ENCODE data around the gene CAGE1. TPM values are rescaled to one million over a fixed set of nuclear protein-coding genes. Genes with fewer than 3 reads are reported as not detected.

Gene CAGE1
- total and polyA plus RNA-seq, 2 donors (not counting 1 experiment from before 2014, with no cell fraction given): 0.17 TPM; not detected in 1

- DNase-seq (ENCODE audit: low read depth in 2 of 2): no peak
- Histone ChIP-seq H2AFZ (ENCODE audit: low read length) (no peak overlapping the region), H3K36me3 (ENCODE audit: control insufficient read depth, insufficient read depth, low read length) (no peaks in the 10 kb centered on the region), H3K9me3 (ENCODE audit: control insufficient read depth, insufficient read depth, low read depth, low read length) (no peaks in the 10 kb centered on the region), H4K20me1 (ENCODE audit: control insufficient read depth, extremely low read depth, insufficient read depth, low read length) (no peaks in the 10 kb centered on the region), H3K27ac (ENCODE audit: insufficient read depth, low read length) (no peak overlapping the region), H3K9ac (ENCODE audit: insufficient read depth, low read length) (no peak overlapping the region), H3K27me3 (ENCODE audit: control insufficient read depth, insufficient read depth, low read length) (no peaks in the 10 kb centered on the region), H3K4me3 (replicated peaks in 1 of 4; ENCODE audit: control extremely low read depth in 1 of 4, insufficient read depth in 1 of 4, low read depth in 3 of 4, low read length in 4 of 4) (no peak overlapping the region), H3K4me1 (ENCODE audit: control insufficient read depth, extremely low read depth, insufficient read depth, low read length) (no peaks in the 10 kb centered on the region), H3K79me2 (ENCODE audit: control insufficient read depth, insufficient read depth, low read length) (no peaks in the 10 kb centered on the region), H3K4me2 (ENCODE audit: extremely low read depth, insufficient read depth, low read length) (no peak overlapping the region)
- no peak for TF ChIP-seq EZH2 (IDR thresholded peaks at IDR 0.05; ENCODE audit: low read length, missing control alignments)
- TF ChIP-seq, protein P1, sequence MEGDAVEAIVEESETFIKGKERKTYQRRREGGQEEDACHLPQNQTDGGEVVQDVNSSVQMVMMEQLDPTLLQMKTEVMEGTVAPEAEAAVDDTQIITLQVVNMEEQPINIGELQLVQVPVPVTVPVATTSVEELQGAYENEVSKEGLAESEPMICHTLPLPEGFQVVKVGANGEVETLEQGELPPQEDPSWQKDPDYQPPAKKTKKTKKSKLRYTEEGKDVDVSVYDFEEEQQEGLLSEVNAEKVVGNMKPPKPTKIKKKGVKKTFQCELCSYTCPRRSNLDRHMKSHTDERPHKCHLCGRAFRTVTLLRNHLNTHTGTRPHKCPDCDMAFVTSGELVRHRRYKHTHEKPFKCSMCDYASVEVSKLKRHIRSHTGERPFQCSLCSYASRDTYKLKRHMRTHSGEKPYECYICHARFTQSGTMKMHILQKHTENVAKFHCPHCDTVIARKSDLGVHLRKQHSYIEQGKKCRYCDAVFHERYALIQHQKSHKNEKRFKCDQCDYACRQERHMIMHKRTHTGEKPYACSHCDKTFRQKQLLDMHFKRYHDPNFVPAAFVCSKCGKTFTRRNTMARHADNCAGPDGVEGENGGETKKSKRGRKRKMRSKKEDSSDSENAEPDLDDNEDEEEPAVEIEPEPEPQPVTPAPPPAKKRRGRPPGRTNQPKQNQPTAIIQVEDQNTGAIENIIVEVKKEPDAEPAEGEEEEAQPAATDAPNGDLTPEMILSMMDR (conservative IDR thresholded peaks at IDR 0.05 in 1 of 2, IDR thresholded peaks at IDR 0.05 in 1 of 2; ENCODE audit: low read depth in 1 of 2, low read length in 2 of 2): no peak
Observed at GRCh38 chr6:7328243-7328642, 61.3 kb downstream of the CAGE1 start.

- no peak overlapping the region for H2AFZ ChIP-seq (ENCODE audit: low read length)
- no peaks in the 10 kb centered on the region for H3K79me2 ChIP-seq (ENCODE audit: control insufficient read depth, insufficient read depth, low read length)
- H3K36me3 ChIP-seq (ENCODE audit: control insufficient read depth, insufficient read depth, low read length): no peaks in the 10 kb centered on the region
- H3K9me3 ChIP-seq (ENCODE audit: control insufficient read depth, insufficient read depth, low read depth, low read length): no peaks in the 10 kb centered on the region
- H3K27ac ChIP-seq (ENCODE audit: insufficient read depth, low read length): no peak overlapping the region
- DNase-seq (ENCODE audit: low read depth in 2 of 2): no peak
- H3K27me3 ChIP-seq (ENCODE audit: control insufficient read depth, insufficient read depth, low read length): no peaks in the 10 kb centered on the region
- no peak overlapping the region for H3K4me3 ChIP-seq (replicated peaks in 1 of 4; ENCODE audit: control extremely low read depth in 1 of 4, insufficient read depth in 1 of 4, low read depth in 3 of 4, low read length in 4 of 4)
- no peaks in the 10 kb centered on the region for H3K4me1 ChIP-seq (ENCODE audit: control insufficient read depth, extremely low read depth, insufficient read depth, low read length)
- no peak overlapping the region for H3K9ac ChIP-seq (ENCODE audit: insufficient read depth, low read length)
- TF ChIP-seq, protein P1 (conservative IDR thresholded peaks at IDR 0.05 in 1 of 2, IDR thresholded peaks at IDR 0.05 in 1 of 2; ENCODE audit: low read depth in 1 of 2, low read length in 2 of 2): no peak
- no peak for TF ChIP-seq EZH2 (IDR thresholded peaks at IDR 0.05; ENCODE audit: low read length, missing control alignments)
- H4K20me1 ChIP-seq (ENCODE audit: control insufficient read depth, extremely low read depth, insufficient read depth, low read length): no peaks in the 10 kb centered on the region
- no peak overlapping the region for H3K4me2 ChIP-seq (ENCODE audit: extremely low read depth, insufficient read depth, low read length)
Observed at GRCh38 chr6:7325750-7326149, 63.8 kb downstream of the CAGE1 start.

DNA sequence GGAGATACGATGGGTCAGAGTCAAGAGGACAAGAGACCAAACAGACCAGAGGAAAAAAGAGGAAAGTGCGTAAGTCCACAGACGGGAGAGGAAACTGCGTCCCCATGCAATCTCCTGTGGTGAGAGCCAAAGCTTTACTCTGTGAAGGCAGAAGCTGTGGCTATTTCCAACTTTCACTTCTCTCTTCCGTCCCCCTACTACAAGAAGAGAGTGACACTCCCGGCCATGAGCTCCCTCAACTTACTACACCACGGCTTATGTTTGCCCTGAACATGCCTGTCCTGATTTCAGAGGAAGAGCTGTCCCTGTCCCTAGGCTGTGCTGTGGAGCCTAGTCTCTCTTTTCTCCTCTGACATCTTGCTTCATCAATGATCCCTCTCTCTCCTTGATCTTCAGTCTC, 65.0 kb downstream of the CAGE1 start:
- Histone ChIP-seq H4K20me1 (ENCODE audit: control insufficient read depth, extremely low read depth, insufficient read depth, low read length) (no peaks in the 10 kb centered on the region), H3K36me3 (ENCODE audit: control insufficient read depth, insufficient read depth, low read length) (no peaks in the 10 kb centered on the region), H3K4me1 (ENCODE audit: control insufficient read depth, extremely low read depth, insufficient read depth, low read length) (no peaks in the 10 kb centered on the region), H3K4me3 (replicated peaks in 1 of 4; ENCODE audit: control extremely low read depth in 1 of 4, insufficient read depth in 1 of 4, low read depth in 3 of 4, low read length in 4 of 4) (no peak overlapping the region), H3K79me2 (ENCODE audit: control insufficient read depth, insufficient read depth, low read length) (no peaks in the 10 kb centered on the region), H3K4me2 (ENCODE audit: extremely low read depth, insufficient read depth, low read length) (no peak overlapping the region), H3K9ac (ENCODE audit: insufficient read depth, low read length) (no peak overlapping the region), H3K27ac (ENCODE audit: insufficient read depth, low read length) (no peak overlapping the region), H2AFZ (ENCODE audit: low read length) (no peak overlapping the region), H3K27me3 (ENCODE audit: control insufficient read depth, insufficient read depth, low read length) (no peaks in the 10 kb centered on the region), H3K9me3 (ENCODE audit: control insufficient read depth, insufficient read depth, low read depth, low read length) (no peaks in the 10 kb centered on the region)
- TF ChIP-seq, protein P1 (conservative IDR thresholded peaks at IDR 0.05 in 1 of 2, IDR thresholded peaks at IDR 0.05 in 1 of 2; ENCODE audit: low read depth in 1 of 2, low read length in 2 of 2): no peak
- no peak for TF ChIP-seq EZH2 (IDR thresholded peaks at IDR 0.05; ENCODE audit: low read length, missing control alignments)
- DNase-seq (ENCODE audit: low read depth in 2 of 2): no peak

All from fibroblast of lung (primary cell).